NCI-H460 (cell line): Measurements from ENCODE around the gene ZSCAN32. TPM values are rescaled to one million over a fixed set of nuclear protein-coding genes. Genes with fewer than 3 reads are reported as not detected.

Experiments used
- DNase-seq: peaks from one replicate; pipeline ENCODE4 v3.0.0-alpha.2; 2016; ENCODE audit warnings: low read depth; ENCODE audit errors: extremely low read depth
- polyA plus RNA-seq: library from polyadenylated mRNA; depleted of rRNA; stranded (reverse); fragments of >200 nt; gene quantifications from 2 replicates; pipeline ENCODE4 v1.2.3, GENCODE V29; 2014; cell fraction: nucleus; rRNA removed
- total RNA-seq: library from RNA; depleted of rRNA; stranded (reverse); fragments of >200 nt; shearing (Covaris generic); gene quantifications from 2 replicates; pipeline ENCODE4 v1.2.3, GENCODE V29; 2014; rRNA removed

ZSCAN32 gene
- 14.3 and 19.5 TPM in 2 replicates for total RNA-seq
- 14.7 and 27.9 TPM in 2 replicates for polyA plus RNA-seq

DNA sequence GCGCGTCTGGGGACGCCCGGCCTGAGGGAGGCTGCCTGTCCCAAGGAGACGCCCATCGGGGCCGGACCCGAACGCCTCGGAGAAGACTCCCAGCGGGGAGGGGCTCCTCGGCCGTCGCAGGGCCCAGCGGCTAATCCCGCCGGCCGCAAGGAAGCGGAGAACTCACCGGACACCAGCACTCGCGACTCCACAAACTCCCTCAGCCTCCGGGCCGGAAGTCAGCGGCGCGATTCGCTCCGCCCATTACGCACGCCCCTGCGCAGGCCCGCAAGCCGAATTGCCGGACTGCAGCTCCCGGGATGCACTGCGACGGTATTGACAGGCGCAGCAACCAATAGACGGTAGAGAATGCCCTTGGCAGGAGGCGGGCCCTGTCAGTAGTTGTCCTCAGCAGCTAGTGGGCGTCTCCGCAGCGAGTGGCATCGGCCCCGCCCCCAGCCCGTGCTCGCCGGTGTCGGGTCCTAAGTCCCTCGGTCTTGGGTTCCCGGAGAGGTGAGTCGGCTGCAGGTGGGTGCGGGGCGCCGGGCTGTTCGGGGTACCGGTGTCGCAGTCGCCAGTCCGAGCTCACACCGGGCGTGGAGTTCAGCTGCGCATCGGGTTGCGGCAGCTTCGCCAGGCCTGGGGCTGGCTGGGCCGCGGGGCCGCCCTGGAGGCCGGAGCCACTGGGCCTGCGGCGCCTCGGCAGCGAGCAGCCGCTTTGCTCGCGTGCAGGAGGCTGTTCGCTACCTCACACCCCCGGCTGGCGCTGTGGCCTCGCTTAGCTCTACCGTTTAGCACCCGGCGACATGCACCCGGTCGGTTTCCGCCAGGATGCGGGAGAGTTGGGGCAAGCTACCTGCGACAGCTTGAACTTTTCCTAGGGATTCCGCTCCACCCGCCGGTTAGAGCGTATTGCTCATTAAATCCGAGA, at the start of gene ZSCAN32, which contains the start of gene ZNF174:
Gene ZSCAN32, minus strand, starts transcription at position 226 of the 910 bp plus-strand sequence. CDS start 3,447 bp downstream, outside the sequence.
Gene ZNF174, plus strand, starts transcription at position 437 of the 910 bp plus-strand sequence. CDS start 790 bp downstream, outside the sequence.
- peak; percentile 99 for DNase-seq

DNA sequence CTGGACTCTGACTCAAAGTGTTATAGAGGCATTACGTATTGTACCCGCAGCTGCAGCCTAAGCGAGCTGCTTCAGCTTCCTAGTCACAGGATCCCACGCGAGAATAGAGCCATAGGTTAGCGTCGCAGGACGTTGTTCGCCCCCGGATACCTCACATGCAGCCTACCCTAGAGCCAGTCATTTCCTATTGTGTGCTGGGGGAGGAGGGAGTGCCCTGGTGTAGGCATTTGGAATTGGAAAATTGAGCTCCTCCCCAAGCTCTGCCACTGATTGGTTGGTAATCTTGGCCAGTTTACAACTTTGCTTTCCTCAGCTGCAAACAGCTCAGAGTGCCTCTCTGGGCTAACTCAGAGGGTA, 43.2 kb upstream of the ZSCAN32 start:
- DNase-seq = peak; percentile 17

DNA sequence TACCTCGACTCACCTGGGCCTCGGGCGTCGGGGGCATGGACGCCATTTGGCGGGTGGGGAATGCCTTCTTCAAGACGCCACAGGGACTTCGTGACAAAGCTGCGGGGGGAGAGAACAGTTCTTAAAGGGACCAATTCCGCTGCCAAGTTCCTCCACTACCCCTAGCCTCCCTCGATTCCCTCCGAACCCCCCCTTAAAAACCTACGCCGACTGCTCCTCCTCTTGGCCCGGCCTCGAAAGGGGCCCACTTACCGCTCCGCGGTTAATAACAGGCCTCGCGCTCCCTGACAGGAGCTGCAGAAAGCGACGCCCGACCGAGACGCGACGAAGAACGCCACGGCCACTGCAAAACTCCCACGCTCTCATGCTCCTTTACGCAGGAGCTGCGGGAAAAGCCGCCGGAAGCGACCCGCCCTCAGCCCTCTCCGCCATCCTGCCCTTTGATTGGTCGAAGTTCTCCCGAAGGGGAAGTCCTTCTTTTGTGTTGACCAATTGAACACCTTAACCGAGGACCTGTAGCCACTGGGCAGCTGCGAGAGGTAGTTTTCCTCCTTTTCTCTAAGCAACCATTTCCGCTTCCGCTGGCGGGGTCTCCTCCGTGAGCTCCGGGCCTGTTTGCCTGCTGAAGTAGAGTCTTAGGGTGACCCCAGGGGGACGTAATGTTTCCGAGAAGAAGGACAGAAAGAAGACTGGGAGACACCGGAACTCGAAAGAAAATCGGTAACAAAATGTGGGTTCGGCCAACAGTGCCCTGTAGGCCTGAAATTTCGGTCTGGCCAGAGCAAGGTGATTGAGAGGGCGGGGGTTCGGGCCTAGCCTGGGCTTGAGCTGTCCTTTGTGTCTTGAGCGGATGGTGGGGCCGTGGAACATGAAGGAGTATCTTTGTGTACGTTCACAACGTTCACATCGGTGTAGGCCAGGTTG, 42.6 kb upstream of the ZSCAN32 start, which contains the start of the genes NAA60 and ZNF597:
Gene NAA60, plus strand, starts transcription at position 573 of the 924 bp plus-strand sequence. CDS start 32,548 bp downstream, outside the sequence.
Gene ZNF597, minus strand, starts transcription at position 397 of the 924 bp plus-strand sequence. Its CDS starts 351 bp downstream, at position 46.
- DNase-seq = peak; percentile 93

DNA sequence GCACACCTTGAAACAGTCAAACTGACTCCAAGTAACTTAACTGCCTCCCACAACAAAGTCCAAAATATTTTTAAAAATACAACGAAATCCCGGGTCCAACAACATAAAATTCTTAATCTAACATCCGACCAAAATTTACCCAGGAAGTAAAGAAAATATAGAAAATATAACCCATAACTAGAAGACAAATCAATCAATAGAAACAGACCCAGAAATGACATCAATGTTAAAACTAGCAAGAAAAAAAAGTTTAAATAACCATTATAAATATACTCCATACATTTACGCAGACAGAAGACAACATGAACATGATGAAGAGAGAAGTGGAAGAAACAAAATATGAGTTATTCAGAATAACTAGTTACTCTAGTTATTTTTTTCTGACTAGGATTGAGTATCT, 38.8 kb upstream of the ZSCAN32 start:
- DNase-seq = no peak

DNA sequence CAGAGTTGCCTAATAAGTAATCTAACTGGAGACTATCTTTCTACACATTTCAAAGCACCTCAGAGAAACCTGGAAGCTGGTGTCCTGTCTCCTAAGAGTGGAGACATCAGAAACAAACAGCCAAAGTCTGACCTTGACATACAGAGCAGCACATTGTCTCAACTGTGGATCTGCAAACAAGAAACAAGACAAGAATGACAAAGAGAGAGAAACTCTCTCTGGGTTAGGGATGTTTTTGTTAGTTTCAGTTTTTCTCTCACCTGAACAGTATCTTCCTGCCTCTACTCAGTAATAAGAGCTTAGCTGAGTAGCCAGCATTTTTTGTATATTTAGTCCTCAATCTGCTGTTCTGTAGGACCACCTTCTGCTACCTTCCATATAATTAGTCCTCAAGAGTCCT, 33.6 kb upstream of the ZSCAN32 start:
- no peak for DNase-seq

DNA sequence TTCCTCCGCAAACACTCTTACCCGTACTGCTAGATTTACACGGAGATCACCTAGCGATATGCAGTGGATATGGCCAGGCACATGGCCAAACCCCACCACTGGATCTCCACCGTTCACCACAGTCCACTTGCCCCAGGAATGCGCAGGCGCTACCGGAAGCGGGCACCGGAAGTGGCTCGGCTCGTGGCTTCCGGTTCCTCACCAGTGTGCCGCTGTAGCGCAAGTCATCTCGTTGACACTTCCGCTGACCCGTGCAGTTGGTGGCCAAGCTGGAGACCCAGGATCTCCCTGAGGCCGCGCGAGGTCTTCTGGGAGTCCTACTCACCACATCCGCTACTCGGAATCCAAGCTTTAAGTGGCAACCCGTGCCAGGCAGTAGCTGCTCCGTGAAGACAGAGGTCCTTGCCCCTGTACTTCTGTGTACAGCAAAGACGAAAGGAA, 31.0 kb upstream of the ZSCAN32 start:
- no peak for DNase-seq

DNA sequence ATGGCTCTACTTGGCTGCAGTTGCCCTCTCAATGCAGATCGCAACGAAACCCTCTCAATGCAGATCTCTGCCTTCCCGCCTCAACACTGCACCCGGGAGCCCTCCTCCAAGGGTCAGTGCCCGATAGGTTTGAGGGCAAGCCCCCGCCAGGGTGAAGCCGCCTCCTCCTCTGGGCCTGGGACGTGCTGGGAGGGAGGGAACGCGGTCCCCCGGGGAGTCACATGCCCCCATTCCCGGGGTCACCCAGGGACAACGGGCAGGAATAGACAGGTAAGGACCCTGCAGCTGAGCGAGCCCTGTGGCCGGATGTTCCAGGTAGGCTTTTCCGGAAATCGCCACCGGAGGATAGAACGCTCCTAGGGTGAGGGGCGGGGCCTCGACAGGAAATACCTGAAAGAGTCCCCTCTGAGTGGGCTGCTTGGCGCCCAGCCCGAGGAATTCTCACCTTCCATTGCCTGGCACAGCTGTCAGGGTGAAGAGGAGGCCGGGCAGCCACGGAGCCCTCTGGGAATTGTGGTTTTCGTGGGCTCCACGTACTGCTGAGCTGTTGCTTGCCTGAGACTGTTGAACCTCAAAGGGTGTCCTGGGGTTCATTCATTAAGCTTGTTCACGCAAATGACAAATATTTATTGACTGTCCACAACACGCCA, 13.1 kb upstream of the ZSCAN32 start:
- DNase-seq = no peak

DNA sequence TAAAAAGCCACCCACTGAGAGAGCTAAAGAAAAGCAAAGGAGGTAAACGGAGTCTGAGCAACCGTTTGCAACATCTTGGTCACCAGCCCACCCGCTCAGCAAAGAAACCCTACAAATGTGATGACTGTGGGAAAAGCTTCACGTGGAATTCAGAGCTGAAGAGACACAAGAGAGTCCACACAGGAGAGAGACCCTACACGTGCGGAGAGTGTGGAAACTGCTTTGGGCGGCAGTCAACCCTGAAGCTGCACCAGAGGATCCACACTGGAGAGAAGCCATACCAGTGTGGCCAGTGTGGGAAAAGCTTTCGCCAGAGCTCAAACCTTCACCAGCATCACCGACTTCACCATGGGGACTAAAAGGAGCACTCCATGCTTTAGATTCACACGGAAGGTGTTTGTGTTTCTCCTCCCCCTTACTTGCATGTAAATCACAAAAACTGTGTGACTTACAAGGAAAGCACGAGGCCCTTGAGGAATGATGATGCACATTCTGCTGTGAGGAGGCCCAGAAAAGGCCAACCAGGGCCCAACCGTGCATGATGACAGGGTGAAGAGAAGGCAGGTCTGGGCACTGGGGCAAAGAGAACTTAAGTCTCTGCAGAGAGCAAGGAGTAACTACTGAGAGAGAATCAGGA, 7.9 kb upstream of the ZSCAN32 start:
- DNase-seq = no peak

DNA sequence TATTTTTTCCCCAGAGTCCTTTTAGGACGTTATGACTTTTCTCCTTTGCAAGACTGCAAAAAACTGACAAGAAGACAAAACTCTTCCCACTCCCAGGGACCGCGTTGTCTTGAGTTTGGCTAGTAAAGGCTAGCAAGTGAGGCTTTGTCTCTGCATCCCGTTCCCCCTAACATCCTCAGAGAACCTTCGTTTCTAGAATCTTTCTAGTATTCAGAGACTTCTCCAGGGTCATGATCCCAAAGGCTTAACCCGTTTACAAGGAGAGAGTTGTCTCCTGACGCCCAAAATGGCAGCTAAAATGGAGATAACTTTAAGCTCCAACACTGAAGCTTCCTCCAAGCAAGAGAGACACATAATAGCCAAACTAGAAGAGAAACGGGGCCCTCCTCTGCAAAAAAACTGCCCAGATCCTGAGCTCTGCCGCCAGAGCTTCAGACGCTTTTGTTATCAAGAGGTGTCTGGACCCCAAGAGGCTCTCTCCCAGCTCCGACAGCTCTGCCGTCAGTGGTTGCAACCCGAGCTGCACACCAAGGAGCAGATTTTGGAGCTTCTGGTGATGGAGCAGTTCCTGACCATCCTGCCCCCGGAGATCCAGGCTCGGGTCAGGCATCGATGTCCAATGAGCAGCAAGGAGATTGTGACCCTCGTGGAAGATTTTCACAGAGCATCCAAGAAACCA, 1.1 kb upstream of the ZSCAN32 start:
- no peak for DNase-seq

DNA sequence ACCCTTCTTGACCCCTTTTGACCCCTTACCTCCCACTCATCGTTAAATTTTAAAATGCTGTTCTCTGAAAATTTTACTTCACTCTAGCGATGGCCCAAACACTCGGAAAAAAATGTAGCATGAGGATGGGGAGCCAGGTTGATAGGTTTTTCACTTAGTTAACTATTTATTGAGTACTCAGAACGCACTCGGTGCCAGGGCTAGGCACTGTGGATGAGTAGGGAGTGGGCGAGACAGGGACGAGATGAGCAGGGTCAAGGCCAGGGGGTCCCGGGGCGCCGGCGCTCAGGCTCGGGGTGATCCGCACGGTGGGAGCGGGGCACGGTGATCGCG, 392 bp downstream of the ZSCAN32 start:
- DNase-seq = no peak

DNA sequence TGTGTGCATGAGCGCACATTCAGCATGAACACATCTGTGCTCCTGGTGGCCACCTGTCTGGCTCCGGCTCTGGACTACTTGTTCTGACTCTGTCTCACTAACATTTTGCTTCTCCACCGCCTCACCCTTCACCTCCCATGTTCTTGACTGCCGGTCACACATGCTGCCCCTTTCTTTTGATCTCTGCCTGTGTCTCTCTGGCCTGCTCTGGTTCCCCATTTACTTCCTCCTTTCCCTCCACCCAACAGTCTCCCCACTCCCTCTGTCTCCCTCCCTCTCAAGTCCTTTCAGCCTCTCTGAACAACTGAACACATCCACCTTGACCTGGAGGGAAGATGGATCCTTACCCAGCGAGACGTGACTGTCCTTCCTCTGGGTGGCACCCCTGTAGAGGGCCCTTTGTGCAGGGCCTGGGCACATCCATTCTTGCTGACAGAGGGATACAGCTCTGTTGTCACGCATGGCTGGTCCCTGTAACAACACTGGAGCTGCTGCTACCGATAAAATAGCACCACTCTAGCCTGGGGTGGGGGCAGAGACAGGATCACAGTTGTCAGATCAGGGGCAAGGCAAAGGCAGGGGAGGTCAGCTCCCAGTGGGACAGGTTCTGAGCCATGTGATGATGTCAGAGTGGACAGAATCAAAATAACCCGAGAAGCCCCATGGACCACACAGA, 11.0 kb downstream of the ZSCAN32 start:
- no peak for DNase-seq

DNA sequence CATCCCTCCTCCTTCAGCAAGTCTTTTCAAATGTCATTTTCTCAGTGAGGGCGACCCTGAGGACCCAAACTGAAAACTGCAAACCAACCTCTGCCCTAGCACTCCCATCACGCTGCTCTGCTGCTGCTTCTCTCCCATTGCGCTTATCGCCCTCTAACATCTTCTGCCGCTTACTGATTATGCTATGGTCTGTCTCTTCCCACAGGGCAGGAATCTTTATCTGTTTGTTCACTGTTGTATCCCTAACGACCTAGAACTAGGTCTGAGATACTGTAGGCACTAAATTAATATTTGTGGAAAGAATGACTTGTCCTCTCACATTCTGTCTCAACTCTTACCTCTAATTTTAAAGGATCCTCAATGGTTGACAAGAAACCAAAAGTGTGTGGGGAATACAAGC, 12.5 kb downstream of the ZSCAN32 start:
- no peak for DNase-seq

DNA sequence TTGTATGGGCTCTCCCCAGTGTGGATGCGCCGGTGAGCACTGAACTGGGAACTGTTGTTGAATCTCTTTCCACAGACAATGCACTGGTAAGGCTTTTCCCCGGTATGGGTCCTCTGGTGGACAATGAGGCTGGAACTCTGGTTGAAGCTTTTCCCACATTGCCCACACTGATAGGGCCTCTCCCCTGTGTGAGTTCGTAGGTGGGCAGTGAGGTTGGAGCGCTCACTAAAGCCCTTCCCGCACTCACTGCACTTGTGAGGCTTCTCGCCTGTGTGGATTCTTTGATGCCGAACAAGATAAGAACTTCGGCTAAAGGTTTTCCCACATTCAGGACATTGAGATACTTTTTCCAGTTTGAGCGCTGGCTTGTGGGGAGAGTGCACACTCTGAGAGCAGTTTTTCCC, 17.8 kb downstream of the ZSCAN32 start:
- no peak for DNase-seq

DNA sequence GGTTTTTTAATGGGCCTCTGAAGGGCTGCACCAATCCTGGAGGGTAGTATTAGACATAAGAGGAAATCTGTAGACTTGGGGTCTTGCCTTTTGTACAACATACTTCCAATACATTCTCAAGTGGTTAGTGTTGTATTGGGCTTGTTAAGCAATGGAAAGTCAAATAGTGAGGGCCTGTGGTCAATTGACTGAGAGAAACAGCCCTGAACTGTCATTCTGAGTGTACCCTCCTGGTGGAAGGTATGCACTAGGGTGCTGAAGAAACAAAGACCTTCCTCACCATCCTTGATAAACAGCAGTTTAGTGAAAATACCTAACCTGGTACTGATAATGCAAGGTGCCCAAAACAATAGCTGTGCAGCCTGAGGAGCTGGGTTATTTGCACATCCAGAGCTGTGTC, 22.9 kb downstream of the ZSCAN32 start:
- DNase-seq = no peak

DNA sequence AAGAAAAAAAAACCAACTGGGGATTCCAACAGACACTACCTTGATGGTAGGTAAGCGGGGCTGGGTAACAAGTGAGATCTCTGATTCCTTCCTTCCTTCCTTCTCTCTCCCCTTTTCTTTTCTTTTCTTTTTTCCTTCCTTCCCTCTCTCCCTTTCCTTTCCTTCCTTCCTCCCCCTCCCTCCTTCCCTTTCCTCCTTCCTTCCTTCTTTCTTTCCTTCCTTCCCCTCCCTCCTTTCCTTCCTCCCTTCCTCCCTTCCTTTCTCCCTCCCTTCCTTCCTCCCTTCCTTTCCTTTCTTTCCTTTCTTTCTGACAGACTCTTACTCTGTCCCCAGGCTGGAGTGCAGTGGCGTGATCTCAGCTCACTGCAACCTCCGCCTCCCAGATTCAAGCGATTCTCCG, 25.1 kb downstream of the ZSCAN32 start:
- DNase-seq = no peak

DNA sequence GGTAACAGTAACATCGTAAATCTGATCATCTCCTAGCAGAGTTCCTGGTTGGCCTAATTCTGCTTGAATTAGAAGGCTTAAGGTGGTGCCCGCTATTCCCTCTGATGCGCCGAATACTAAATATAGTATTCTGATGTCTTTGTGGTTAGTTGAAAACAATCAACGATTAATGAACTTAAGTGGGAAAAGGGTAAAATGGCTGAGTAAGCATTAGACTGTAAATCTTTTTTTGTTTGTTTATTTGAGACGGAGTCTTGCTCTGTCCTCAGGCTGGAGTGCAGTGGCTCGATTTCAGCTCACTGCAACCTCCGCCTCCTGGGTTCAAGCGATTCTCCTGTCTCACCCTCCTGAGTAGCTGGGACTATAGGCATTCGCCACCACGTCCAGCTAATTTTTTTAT, 31.7 kb downstream of the ZSCAN32 start:
- DNase-seq = no peak

DNA sequence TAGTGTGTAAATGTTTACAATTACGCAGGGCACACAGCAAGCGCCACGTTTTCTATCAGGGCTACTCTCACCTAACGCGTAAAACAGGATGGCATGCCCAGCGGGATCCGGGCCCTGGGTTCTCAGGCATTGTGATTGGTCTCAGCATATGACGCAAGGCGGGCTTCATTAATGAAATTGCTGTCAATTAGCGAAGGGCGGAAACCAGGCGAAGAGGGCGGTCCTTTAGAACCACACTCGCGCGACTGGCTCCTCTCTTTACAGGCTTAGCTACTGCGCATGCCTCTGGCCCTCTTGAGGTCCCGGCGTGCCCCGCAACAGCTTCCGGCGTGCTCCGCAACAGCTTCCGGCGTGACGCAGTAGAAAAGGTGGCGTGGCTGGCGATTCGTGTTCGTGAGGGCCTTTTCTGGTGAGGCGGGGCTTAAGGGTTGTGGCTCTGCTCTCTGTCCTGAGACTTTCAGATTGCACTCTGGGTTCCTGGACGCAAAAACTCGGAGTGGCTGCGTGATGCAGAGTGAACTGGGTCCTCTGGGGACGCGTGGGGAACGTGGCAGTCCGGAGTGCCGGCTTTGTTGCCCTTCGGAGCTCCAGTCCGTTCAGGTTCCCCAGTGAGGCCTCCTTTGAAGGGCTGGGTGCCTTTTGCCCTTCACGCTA, 35.9 kb downstream of the ZSCAN32 start:
- DNase-seq = peak; percentile 98

DNA sequence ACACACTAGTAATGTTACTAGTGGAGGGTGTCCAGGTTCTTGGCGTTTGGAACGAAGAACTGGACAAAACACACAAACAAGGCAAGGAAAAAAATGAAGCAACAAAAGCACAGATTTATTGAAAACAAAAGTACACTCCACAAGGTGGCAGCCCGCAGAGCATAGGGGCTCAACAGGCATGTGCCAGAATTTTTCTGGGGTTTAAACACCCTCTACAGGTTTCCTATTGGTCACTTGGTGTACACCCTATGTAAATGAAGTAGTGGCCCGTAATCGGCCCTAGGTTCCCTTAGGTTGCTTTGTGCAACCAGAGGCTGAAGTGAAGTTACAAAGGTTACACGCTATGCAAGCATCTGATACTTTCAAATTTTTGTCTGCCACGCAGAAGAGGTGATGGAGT, 37.0 kb downstream of the ZSCAN32 start:
- DNase-seq = no peak
